Colonic mucosa (tissue), 4 donors: ENCODE results near the gene FUOM. TPM values are rescaled to one million over a fixed set of nuclear protein-coding genes. Genes with fewer than 3 reads are reported as not detected.

ENCODE experiments used
- DNase-seq: peaks from one replicate; pipeline ENCODE4 v3.0.0-alpha.2; 2020
- H3K27ac ChIP-seq: fragments of 200-600 bp; one replicate; pipeline ENCODE4 v1.8.0; 2021
- H3K27me3 ChIP-seq: fragments of 200-600 bp; one replicate; pipeline ENCODE4 v1.8.0; 2021
- H3K36me3 ChIP-seq: fragments of 200-600 bp; one replicate; pipeline ENCODE4 v1.8.0; 2021
- H3K4me1 ChIP-seq: fragments of 200-600 bp; one replicate; pipeline ENCODE4 v1.8.0; 2021; ENCODE audit warnings: mild to moderate bottlenecking
- H3K4me3 ChIP-seq: fragments of 200-600 bp; one replicate; pipeline ENCODE4 v1.8.0; 2021
- H3K9ac ChIP-seq, 2 donors: one replicate each; pipeline ENCODE4 v1.7.0; 2013; ENCODE audit warnings: control low read depth in 2 of 2, low read depth in 2 of 2, low read length in 2 of 2
- H3K9me3 ChIP-seq: fragments of 200-600 bp; one replicate; pipeline ENCODE4 v1.8.0; 2021
- CTCF ChIP-seq: fragments of 200-600 bp; IDR thresholded peaks from one replicate; pipeline ENCODE4 v1.8.0; 2022; ENCODE audit warnings: antibody characterized with exemption, mild to moderate bottlenecking
- intact Hi-C: fragments of 100-400 bp; cut with DNase I; formaldehyde crosslinking; loops from one replicate; pipeline ENCODE4 v1.14.1; 2022
- total RNA-seq, 2 donors: library from RNA; stranded (reverse); fragmentation: NEBNext Ultra II Directional in 1 of 2; extraction: Animal tissue kit (Norgen Biotek cat#: 25700) in 1 of 2; gene quantifications; one replicate each; pipeline ENCODE4 v1.2.1, GENCODE V29; 2021
- donor health status: healthy.
- donor health status: DM: no; HTN: no; CAD: no.
- donor health status: DM: no; HTN: no; CAD: no.

The FUOM gene
- total RNA-seq, 2 donors from 2014 or later: 16.9 to 23.3 TPM

- intact Hi-C loops: no loop called here
- no peak for TF ChIP-seq CTCF
- no peaks in the 10 kb centered on the region for H3K4me1 ChIP-seq
- no peaks in the 10 kb centered on the region for H3K9me3 ChIP-seq
- no peak overlapping the region for H3K9ac ChIP-seq
- no peaks in the 10 kb centered on the region for H3K36me3 ChIP-seq
- no peaks in the 10 kb centered on the region for H3K27me3 ChIP-seq
- DNase-seq: no peak
- H3K27ac ChIP-seq: no peak overlapping the region
- no peak overlapping the region for H3K4me3 ChIP-seq
These were observed 7.4 kb downstream of the FUOM start for GRCh38 chr10:133350283-133350949.

GRCh38 chr10:133349577-133350011 is 8.2 kb downstream of the FUOM start:
- H3K27me3 ChIP-seq: no peaks in the 10 kb centered on the region
- H3K9me3 ChIP-seq: no peaks in the 10 kb centered on the region
- no peaks in the 10 kb centered on the region for H3K4me1 ChIP-seq
- no peak overlapping the region for H3K27ac ChIP-seq
- H3K36me3 ChIP-seq: no peaks in the 10 kb centered on the region
- no peak overlapping the region for H3K9ac ChIP-seq
- intact Hi-C loops: no loop called here
- H3K4me3 ChIP-seq: no peak overlapping the region
- no peak for DNase-seq
- no peak for TF ChIP-seq CTCF

GRCh38 chr10:133349160-133349568 is 8.7 kb downstream of the FUOM start:
- H3K9ac ChIP-seq: no peak overlapping the region
- no peak overlapping the region for H3K27ac ChIP-seq
- no peak overlapping the region for H3K4me3 ChIP-seq
- TF ChIP-seq CTCF: no peak
- DNase-seq: no peak
- intact Hi-C loops: no loop called here
- no peaks in the 10 kb centered on the region for H3K4me1 ChIP-seq
- no peaks in the 10 kb centered on the region for H3K36me3 ChIP-seq
- H3K27me3 ChIP-seq: no peaks in the 10 kb centered on the region
- H3K9me3 ChIP-seq: no peaks in the 10 kb centered on the region

GRCh38 chr10:133347710-133348517 is 9.9 kb downstream of the FUOM start:
- peak overlapping the region; percentile 48 to 50 for H3K9ac ChIP-seq
- DNase-seq: peak; percentile 65
- no peak overlapping the region for H3K27ac ChIP-seq
- H3K27me3 ChIP-seq: no peaks in the 10 kb centered on the region
- TF ChIP-seq CTCF: no peak
- intact Hi-C loops: no loop called here
- H3K9me3 ChIP-seq: no peaks in the 10 kb centered on the region
- H3K36me3 ChIP-seq: no peaks in the 10 kb centered on the region
- H3K4me3 ChIP-seq: no peak overlapping the region
- H3K4me1 ChIP-seq: no peaks in the 10 kb centered on the region

GRCh38 chr10:133346413-133346812 is 11.4 kb downstream of the FUOM start:
- no peak overlapping the region for H3K9ac ChIP-seq
- intact Hi-C loops: no loop called here
- H3K27ac ChIP-seq: no peak overlapping the region
- H3K27me3 ChIP-seq: no peaks in the 10 kb centered on the region
- H3K4me1 ChIP-seq: no peaks in the 10 kb centered on the region
- H3K4me3 ChIP-seq: no peak overlapping the region
- no peak for TF ChIP-seq CTCF
- H3K36me3 ChIP-seq: no peaks in the 10 kb centered on the region
- no peak for DNase-seq
- H3K9me3 ChIP-seq: no peaks in the 10 kb centered on the region
